Bronchial epithelial cell (primary cell): ENCODE data around the gene MAGOH. TPM values are rescaled to one million over a fixed set of nuclear protein-coding genes. Genes with fewer than 3 reads are reported as not detected.
A peak's percentile ranks its signal among the peaks of the same experiment; 100 is the strongest.
"Not testable (repeated sequence)": the region's sequence is repeated elsewhere in the genome, so short reads cannot be mapped to it uniquely, and the experiment has no call there.

Source experiments
- DNase-seq: peaks from one replicate; pipeline ENCODE4 v3.0.0-alpha.2; 2010; ENCODE audit warnings: low read depth
- FAIRE-seq: peaks from 2 replicates; lab custom pipeline; 2011; peaks lifted over from hg19 to GRCh38; lab: Jason Lieb, UNC
- H3K27me3 ChIP-seq: 2 replicates; pipeline ENCODE4 v1.5.1; 2011; ENCODE audit warnings: low read length; ENCODE audit not compliant: control insufficient read depth, insufficient read depth
- H3K36me3 ChIP-seq: 2 replicates; pipeline ENCODE4 v1.5.1; 2011; ENCODE audit warnings: low read length; ENCODE audit not compliant: control insufficient read depth, insufficient read depth
- H3K4me3 ChIP-seq: 2 replicates; pipeline ENCODE4 v1.5.1; 2011; ENCODE audit warnings: mild to moderate bottlenecking, low read depth, low read length, control low read depth
- CTCF ChIP-seq: IDR thresholded peaks from 2 replicates; pipeline ENCODE4 v1.5.1; 2011; ENCODE audit warnings: mild to moderate bottlenecking, moderate library complexity, low read length, control low read depth, inconsistent platforms; ENCODE audit not compliant: insufficient read depth, severe bottlenecking
- total RNA-seq: library from RNA; depleted of rRNA; stranded (reverse); fragments of >200 nt; gene quantifications from 2 replicates; pipeline ENCODE4 v1.2.1, GENCODE V29; 2014

Gene MAGOH
- total RNA-seq: 33.7 and 53.1 TPM in 2 replicates

- TF ChIP-seq CTCF: no peak
- no peak for FAIRE-seq
- peak within 1 kb of the TSS; percentile 69 for H3K4me3 ChIP-seq
Measured at GRCh38 chr1:53238197-53239155, at the start of gene MAGOH. Gene MAGOH (minus strand): TSS chr1:53238518. CDS start chr1:53238448, 70 bp downstream.

GRCh38 chr1:53286955-53287354 lies 48.6 kb upstream of the MAGOH start:
- DNase-seq (no peak), FAIRE-seq (no peak)
- peaks cover 4% of the 10 kb centered on the region for H3K36me3 ChIP-seq
- no peak for TF ChIP-seq CTCF
- H3K27me3 ChIP-seq: no peaks in the 10 kb centered on the region
- H3K4me3 ChIP-seq: no peak overlapping the region

More at GRCh38 chr1:53238197-53239155, at the start of gene MAGOH:
- no peaks in the 10 kb centered on the region for H3K27me3 ChIP-seq
- peaks cover 2% of the 10 kb centered on the region for H3K36me3 ChIP-seq
- peak; percentile 89 for DNase-seq

GRCh38 chr1:53285969-53286760 lies 47.8 kb upstream of the MAGOH start:
- Histone ChIP-seq H3K4me3 (no peak overlapping the region), H3K36me3 (peaks cover 4% of the 10 kb centered on the region), H3K27me3 (no peaks in the 10 kb centered on the region)
- no peak for FAIRE-seq
- no peak for DNase-seq
- no peak for TF ChIP-seq CTCF

GRCh38 chr1:53285546-53285945 lies 47.2 kb upstream of the MAGOH start:
- Histone ChIP-seq H3K27me3 (no peaks in the 10 kb centered on the region), H3K36me3 (peaks cover 4% of the 10 kb centered on the region), H3K4me3 (no peak overlapping the region)
- TF ChIP-seq CTCF: no peak
- DNase-seq (no peak), FAIRE-seq (no peak)

- H3K36me3 ChIP-seq: peaks cover under 1% of the 10 kb centered on the region
- no peak for DNase-seq
- TF ChIP-seq CTCF: no peak
- H3K27me3 ChIP-seq: no peaks in the 10 kb centered on the region
- FAIRE-seq: no peak
- H3K4me3 ChIP-seq: no peak overlapping the region
Measured at GRCh38 chr1:53284224-53285020, 46.1 kb upstream of the MAGOH start.

GRCh38 chr1:53283156-53283555 lies 44.8 kb upstream of the MAGOH start:
- not testable (repeated sequence) for H3K27me3 ChIP-seq, FAIRE-seq, H3K4me3 ChIP-seq, H3K36me3 ChIP-seq, DNase-seq
